Measurements from ENCODE around the gene ZNRD2. TPM values are rescaled to one million over a fixed set of nuclear protein-coding genes. Genes with fewer than 3 reads are reported as not detected.

ZNRD2 gene
- total RNA-seq, 1 experiment from 2014 or later = 70.9 TPM

GRCh38 chr11:65572356-65573051 is 2.2 kb downstream of the ZNRD2 start, which contains the start of gene FAM89B (continued):
- TF ChIP-seq, protein P1, sequence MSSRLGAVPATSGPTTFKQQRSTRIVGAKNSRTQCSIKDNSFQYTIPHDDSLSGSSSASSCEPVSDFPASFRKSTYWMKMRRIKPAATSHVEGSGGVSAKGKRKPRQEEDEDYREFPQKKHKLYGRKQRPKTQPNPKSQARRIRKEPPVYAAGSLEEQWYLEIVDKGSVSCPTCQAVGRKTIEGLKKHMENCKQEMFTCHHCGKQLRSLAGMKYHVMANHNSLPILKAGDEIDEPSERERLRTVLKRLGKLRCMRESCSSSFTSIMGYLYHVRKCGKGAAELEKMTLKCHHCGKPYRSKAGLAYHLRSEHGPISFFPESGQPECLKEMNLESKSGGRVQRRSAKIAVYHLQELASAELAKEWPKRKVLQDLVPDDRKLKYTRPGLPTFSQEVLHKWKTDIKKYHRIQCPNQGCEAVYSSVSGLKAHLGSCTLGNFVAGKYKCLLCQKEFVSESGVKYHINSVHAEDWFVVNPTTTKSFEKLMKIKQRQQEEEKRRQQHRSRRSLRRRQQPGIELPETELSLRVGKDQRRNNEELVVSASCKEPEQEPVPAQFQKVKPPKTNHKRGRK (CRISPR knock-in tag; IDR thresholded peaks at IDR 0.05; ENCODE audit: borderline replicate concordance) = no peak
- TF ChIP-seq, protein P2, sequence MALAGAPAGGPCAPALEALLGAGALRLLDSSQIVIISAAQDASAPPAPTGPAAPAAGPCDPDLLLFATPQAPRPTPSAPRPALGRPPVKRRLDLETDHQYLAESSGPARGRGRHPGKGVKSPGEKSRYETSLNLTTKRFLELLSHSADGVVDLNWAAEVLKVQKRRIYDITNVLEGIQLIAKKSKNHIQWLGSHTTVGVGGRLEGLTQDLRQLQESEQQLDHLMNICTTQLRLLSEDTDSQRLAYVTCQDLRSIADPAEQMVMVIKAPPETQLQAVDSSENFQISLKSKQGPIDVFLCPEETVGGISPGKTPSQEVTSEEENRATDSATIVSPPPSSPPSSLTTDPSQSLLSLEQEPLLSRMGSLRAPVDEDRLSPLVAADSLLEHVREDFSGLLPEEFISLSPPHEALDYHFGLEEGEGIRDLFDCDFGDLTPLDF (CRISPR knock-in tag; IDR thresholded peaks at IDR 0.05) = no peak
- TF ChIP-seq, protein P3, sequence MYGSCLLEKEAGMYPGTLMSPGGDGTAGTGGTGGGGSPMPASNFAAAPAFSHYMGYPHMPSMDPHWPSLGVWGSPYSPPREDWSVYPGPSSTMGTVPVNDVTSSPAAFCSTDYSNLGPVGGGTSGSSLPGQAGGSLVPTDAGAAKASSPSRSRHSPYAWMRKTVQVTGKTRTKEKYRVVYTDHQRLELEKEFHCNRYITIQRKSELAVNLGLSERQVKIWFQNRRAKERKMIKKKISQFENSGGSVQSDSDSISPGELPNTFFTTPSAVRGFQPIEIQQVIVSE (CRISPR knock-in tag; IDR thresholded peaks at IDR 0.05; ENCODE audit: borderline replicate concordance) = no peak

GRCh38 chr11:65573391-65574079 is 3.3 kb downstream of the ZNRD2 start:
- TF ChIP-seq ZNF671 (CRISPR knock-in tag; IDR thresholded peaks at IDR 0.05) (no peak), ZNF396 (CRISPR knock-in tag; IDR thresholded peaks at IDR 0.05; ENCODE audit: borderline replicate concordance) (no peak), NR2C2 (CRISPR knock-in tag; IDR thresholded peaks at IDR 0.05) (no peak), ZBTB21 (CRISPR knock-in tag; IDR thresholded peaks at IDR 0.05; ENCODE audit: borderline replicate concordance) (no peak), TP53 (CRISPR knock-in tag; IDR thresholded peaks at IDR 0.05) (no peak), ZNF317 (CRISPR knock-in tag; IDR thresholded peaks at IDR 0.05; ENCODE audit: borderline replicate concordance, low read depth) (no peak), RORB (CRISPR knock-in tag; IDR thresholded peaks at IDR 0.05) (no peak)
- TF ChIP-seq, protein P2 (CRISPR knock-in tag; IDR thresholded peaks at IDR 0.05) = no peak
- TF ChIP-seq, protein P4, sequence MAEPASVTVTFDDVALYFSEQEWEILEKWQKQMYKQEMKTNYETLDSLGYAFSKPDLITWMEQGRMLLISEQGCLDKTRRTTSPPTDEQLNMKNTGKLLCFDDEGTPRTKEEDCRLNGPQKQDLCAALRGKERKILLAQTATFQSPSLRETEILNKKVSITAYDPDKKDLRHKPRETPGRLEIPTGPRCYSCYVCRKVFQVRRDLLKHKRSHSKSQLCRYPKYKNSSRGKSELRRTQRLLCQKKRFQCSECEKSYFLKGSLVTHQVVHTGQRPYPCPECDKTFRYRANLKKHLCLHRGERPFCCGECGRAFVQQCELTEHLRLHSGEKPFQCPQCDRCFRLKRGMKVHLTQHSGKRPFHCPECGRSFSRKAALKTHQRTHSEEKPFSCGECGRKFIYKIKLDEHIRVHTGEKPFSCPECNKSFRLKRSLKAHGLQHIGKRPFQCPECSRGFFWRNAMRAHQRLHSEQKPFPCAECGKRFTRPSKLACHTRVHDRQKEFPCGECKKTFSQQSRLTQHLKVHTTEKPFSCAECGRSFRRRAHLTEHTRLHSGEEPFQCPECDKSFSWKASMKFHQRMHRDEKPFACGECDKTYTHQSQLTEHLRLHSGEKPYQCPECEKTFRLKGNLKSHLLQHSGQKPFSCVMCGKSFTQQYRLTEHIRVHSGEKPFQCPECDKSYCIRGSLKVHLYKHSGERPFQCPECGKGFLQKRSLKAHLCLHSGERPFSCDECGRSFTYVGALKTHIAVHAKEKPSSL (CRISPR knock-in tag; conservative IDR thresholded peaks at IDR 0.05) = no peak
- Mint-ChIP-seq H3K4me1 (peaks cover 46% of the 10 kb centered on the region), H3K36me3 (no peaks in the 10 kb centered on the region), H3K27me3 (ENCODE audit: low read depth) (peaks cover 36% of the 10 kb centered on the region), H3K27ac (no peak overlapping the region), H3K4me3 (peak overlapping the region; percentile 65), H3K9me3 (no peaks in the 10 kb centered on the region)
- ATAC-seq (no peak), DNase-seq (ENCODE audit: low spot score) (no peak)
- POLR2A ChIA-PET = interaction anchor here (1.5 to 2.1 kb wide), 3 partner anchors 13 to 73 kb away, joined by 3 to 6 read pairs (median 4); partner anchors contain the start of gene SIPA1
- CTCF ChIA-PET = interaction anchor here (0.5 to 6.1 kb wide), 16 partner anchors 8 to 1279 kb away, joined by 3 to 270 read pairs (median 4); partner anchors contain the start of genes KCNK7, LTBP3, MUS81 and SCYL1

DNA sequence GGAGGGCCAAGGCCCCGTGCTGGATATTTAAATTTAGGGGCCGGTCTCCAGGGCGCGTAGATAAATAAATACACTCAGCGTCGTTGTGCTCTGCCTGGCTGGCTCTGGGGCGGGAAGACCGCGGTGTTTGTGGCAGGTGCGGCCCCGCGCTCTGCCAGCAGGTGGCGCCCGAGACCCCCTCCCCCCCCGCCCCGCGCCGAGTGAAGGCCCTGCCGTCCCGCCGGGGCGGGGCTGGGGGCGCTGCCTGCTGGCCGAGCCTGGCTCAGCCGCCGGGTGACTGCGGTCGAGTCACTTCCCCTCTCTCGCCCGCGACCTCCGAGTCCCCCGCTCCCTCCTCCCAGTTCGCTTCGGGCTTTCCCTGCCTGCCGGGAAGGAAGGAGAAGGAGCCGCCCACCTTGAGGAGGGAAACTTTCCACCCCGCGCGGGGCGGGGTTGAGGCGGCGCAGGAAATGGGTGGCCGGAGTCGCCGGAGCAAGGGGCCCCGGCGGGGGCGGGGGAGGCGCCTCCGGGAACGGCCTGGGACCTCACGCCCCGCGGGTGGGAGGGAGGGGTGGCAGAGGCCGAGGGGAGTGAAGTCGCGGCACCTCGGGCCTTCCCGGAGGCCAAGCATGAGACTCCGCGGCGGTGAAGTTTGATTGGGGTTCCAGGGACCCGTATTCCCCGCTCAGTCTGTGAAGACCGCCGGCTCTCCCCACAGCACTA is 4.0 kb downstream of the ZNRD2 start:
- Mint-ChIP-seq H3K4me1 (peaks cover 39% of the 10 kb centered on the region), H3K4me3 (peak overlapping the region; percentile 84), H3K27ac (no peak overlapping the region), H3K9me3 (no peaks in the 10 kb centered on the region), H3K27me3 (ENCODE audit: low read depth) (peaks cover 38% of the 10 kb centered on the region), H3K36me3 (no peaks in the 10 kb centered on the region)
- ATAC-seq (peak; percentile 50), DNase-seq (ENCODE audit: low spot score) (peak; percentile 90)
- CTCF ChIA-PET = interaction anchor here (0.7 to 6.1 kb wide), 10 partner anchors 9 to 285 kb away, joined by 3 to 270 read pairs (median 8); partner anchors contain the start of genes KCNK7 and MUS81
- POLR2A ChIA-PET = interaction anchor here (2.1 kb wide), 1 partner anchor 64 kb away, joined by 4 read pairs; the partner anchor contains the start of gene SIPA1
- TF ChIP-seq ZNF416 (CRISPR knock-in tag; IDR thresholded peaks at IDR 0.05) (no peak), SP1 (CRISPR knock-in tag; conservative IDR thresholded peaks at IDR 0.05) (peak; percentile 50; the same call in 1 of the 2 replicates), FOXK1 (CRISPR knock-in tag; IDR thresholded peaks at IDR 0.05) (0 out of 2 replicates have a peak, but pooled peaks have one; percentile 17), SMAD3 (CRISPR knock-in tag; IDR thresholded peaks at IDR 0.05; ENCODE audit: borderline replicate concordance) (no peak), FOXJ3 (CRISPR knock-in tag; IDR thresholded peaks at IDR 0.05; ENCODE audit: borderline replicate concordance) (no peak), KAT7 (CRISPR knock-in tag; IDR thresholded peaks at IDR 0.05; ENCODE audit: borderline replicate concordance) (peak; percentile 76; the same call in 1 of the 2 replicates), PRDM15 (CRISPR knock-in tag; IDR thresholded peaks at IDR 0.05) (0 out of 2 replicates have a peak, but pooled peaks have one; percentile 21), CREM (CRISPR knock-in tag; IDR thresholded peaks at IDR 0.05) (no peak)
